Activated B cell treated with CpG ODN at 0.5 μM for 24 hours (primary cell): ENCODE data around the gene SOCS2. TPM values are rescaled to one million over a fixed set of nuclear protein-coding genes. Genes with fewer than 3 reads are reported as not detected.

ENCODE experiments used
- ATAC-seq: fragments of 200-7000 bp; cut with Tn5 transposase; one replicate; pipeline ENCODE4 v1.10.0; 2021; ENCODE audit warnings: low read depth, mild to moderate bottlenecking, moderate library complexity
- CTCF ChIA-PET: fragments of 350-600 bp; sonication (Branson Sonifier 250); formaldehyde crosslinking; loops from one replicate; lab custom pipeline; 2021; ENCODE audit warnings: antibody characterized with exemption; lab: Charles Lee
- POLR2A ChIA-PET: fragments of 350-600 bp; sonication (Branson Sonifier 250); formaldehyde crosslinking; loops from one replicate; lab custom pipeline; 2021; ENCODE audit warnings: antibody characterized with exemption; lab: Charles Lee
- DNase-seq: peaks from one replicate; pipeline ENCODE4 v3.0.0; 2022
- H3K27ac Mint-ChIP-seq: one replicate; pipeline ENCODE4 v1.8.0; 2020; ENCODE audit warnings: mixed read lengths
- H3K27me3 Mint-ChIP-seq: one replicate; pipeline ENCODE4 v1.8.0; 2021; ENCODE audit warnings: mixed read lengths
- H3K36me3 Mint-ChIP-seq: one replicate; pipeline ENCODE4 v1.8.0; 2021; ENCODE audit warnings: low read depth, mixed read lengths
- H3K4me1 Mint-ChIP-seq: one replicate; pipeline ENCODE4 v1.8.0; 2021; ENCODE audit warnings: mixed read lengths
- H3K4me3 Mint-ChIP-seq: one replicate; pipeline ENCODE4 v1.8.0; 2020; ENCODE audit warnings: mild to moderate bottlenecking, mixed read lengths
- H3K9me3 Mint-ChIP-seq: one replicate; pipeline ENCODE4 v1.8.0; 2020; ENCODE audit warnings: mixed read lengths
- CTCF ChIP-seq: fragments of 200-600 bp; IDR thresholded peaks from one replicate; pipeline ENCODE4 v1.8.0; 2022; ENCODE audit warnings: antibody characterized with exemption, mild to moderate bottlenecking
- intact Hi-C: fragments of 100-400 bp; cut with micrococcal nuclease; formaldehyde crosslinking; loops from one replicate; pipeline ENCODE4 v1.15.1; 2024
- total RNA-seq: library from RNA; stranded (reverse); gene quantifications from 2 replicates; pipeline ENCODE4 v1.2.3, GENCODE V29; 2022

Gene SOCS2
- total RNA-seq, 1 donor from 2014 or later = 2.8 TPM

- Mint-ChIP-seq H3K27me3 (peaks cover 51% of the 10 kb centered on the region), H3K4me3 (no peak overlapping the region), H3K9me3 (no peaks in the 10 kb centered on the region), H3K36me3 (no peaks in the 10 kb centered on the region), H3K27ac (no peak overlapping the region), H3K4me1 (peaks cover 7% of the 10 kb centered on the region)
- ChIA-PET POLR2A (no interaction called here), CTCF (no interaction called here)
- TF ChIP-seq CTCF = no peak
- ATAC-seq (no peak), DNase-seq (no peak)
- intact Hi-C loops = loop anchor here (10.0 kb wide), 1 partner anchor 687 kb away; no protein-coding TSS in a partner anchor
These were observed 5.7 kb downstream of the SOCS2 start for GRCh38 chr12:93578221-93578620.

DNA sequence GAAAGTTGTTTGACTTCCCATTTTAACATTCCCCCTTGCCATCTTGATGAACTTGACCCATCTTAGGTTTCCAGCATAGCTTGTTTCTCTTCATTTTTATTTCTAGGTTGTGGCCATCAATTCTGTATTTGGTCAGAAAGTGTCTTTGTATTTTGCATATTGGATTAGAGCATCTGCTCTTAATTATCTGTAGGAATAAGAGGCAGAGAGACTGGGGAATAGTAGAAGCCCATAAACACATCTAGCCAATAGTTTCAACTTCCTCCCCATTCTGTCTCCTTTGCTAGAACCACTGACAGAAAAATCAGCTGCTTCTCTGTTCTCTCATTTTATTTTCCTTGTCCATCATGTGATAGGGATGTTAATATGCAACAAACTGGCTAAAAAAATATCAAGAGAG lies 8.2 kb downstream of the SOCS2 start:
- no peak for DNase-seq
- Mint-ChIP-seq H3K36me3 (no peaks in the 10 kb centered on the region), H3K27ac (no peak overlapping the region), H3K4me1 (no peaks in the 10 kb centered on the region), H3K9me3 (no peaks in the 10 kb centered on the region), H3K4me3 (no peak overlapping the region), H3K27me3 (peaks cover 46% of the 10 kb centered on the region)
- ChIA-PET CTCF (no interaction called here), POLR2A (no interaction called here)
- ATAC-seq = no peak
- no peak for TF ChIP-seq CTCF
- intact Hi-C loops = no loop called here

GRCh38 chr12:93581370-93581769 lies 8.9 kb downstream of the SOCS2 start:
- no peak for ATAC-seq
- Mint-ChIP-seq H3K27ac (no peak overlapping the region), H3K4me1 (no peaks in the 10 kb centered on the region), H3K4me3 (no peak overlapping the region), H3K36me3 (no peaks in the 10 kb centered on the region), H3K27me3 (peaks cover 43% of the 10 kb centered on the region), H3K9me3 (no peaks in the 10 kb centered on the region)
- CTCF ChIA-PET = no interaction called here
- no peak for TF ChIP-seq CTCF
- intact Hi-C loops = no loop called here
- DNase-seq = no peak
- POLR2A ChIA-PET = interaction anchor here (0.6 kb wide), 1 partner anchor 32 kb away, joined by 3 read pairs; no protein-coding TSS in a partner anchor

GRCh38 chr12:93582351-93582750 lies 9.9 kb downstream of the SOCS2 start:
- DNase-seq (no peak), ATAC-seq (no peak)
- no peak overlapping the region for H3K4me3 Mint-ChIP-seq
- ChIA-PET POLR2A (no interaction called here), CTCF (interaction anchor here (1.0 kb wide), 1 partner anchor 31 kb away, joined by 3 read pairs; no protein-coding TSS in a partner anchor)
- no peak overlapping the region for H3K27ac Mint-ChIP-seq
- intact Hi-C loops = no loop called here
- peaks cover 40% of the 10 kb centered on the region for H3K27me3 Mint-ChIP-seq
- H3K4me1 Mint-ChIP-seq = no peaks in the 10 kb centered on the region
- TF ChIP-seq CTCF = no peak
- no peaks in the 10 kb centered on the region for H3K9me3 Mint-ChIP-seq
- no peaks in the 10 kb centered on the region for H3K36me3 Mint-ChIP-seq

- ATAC-seq (no peak), DNase-seq (no peak)
- ChIA-PET POLR2A (interaction anchor here (1.1 kb wide), 1 partner anchor 9 kb away, joined by 3 read pairs; no protein-coding TSS in a partner anchor), CTCF (no interaction called here)
- Mint-ChIP-seq H3K27ac (no peak overlapping the region), H3K36me3 (no peaks in the 10 kb centered on the region), H3K27me3 (peaks cover 38% of the 10 kb centered on the region), H3K4me3 (no peak overlapping the region), H3K4me1 (no peaks in the 10 kb centered on the region), H3K9me3 (no peaks in the 10 kb centered on the region)
- intact Hi-C loops = no loop called here
- no peak for TF ChIP-seq CTCF
These were observed 11.3 kb downstream of the SOCS2 start for GRCh38 chr12:93583627-93584392.
